Measurements from ENCODE around the gene ATP5MC2. TPM values are rescaled to one million over a fixed set of nuclear protein-coding genes. Genes with fewer than 3 reads are reported as not detected.
"Not testable (repeated sequence)": the region's sequence is repeated elsewhere in the genome, so short reads cannot be mapped to it uniquely, and the experiment has no call there.

Gene ATP5MC2
- 100 to 1,000 TPM; 194 to 295 (median 245) TPM for total RNA-seq

GRCh38 chr12:53675701-53676607, at the start of gene ATP5MC2:
Gene ATP5MC2, minus strand, starts transcription at chr12:53676083. Its CDS starts 3,469 bp downstream, at chr12:53672614.
- DNase-seq (ENCODE audit: low spot score) (peak; percentile 72), ATAC-seq (ENCODE audit: low FRiP score) (peak; percentile 99)
- TF ChIP-seq CTCF (IDR thresholded peaks at IDR 0.05), result peak in 2 of 3 donors; percentile 91 to 97

GRCh38 chr12:53722450-53723041, 46.7 kb upstream of the ATP5MC2 start:
- no peak for TF ChIP-seq CTCF (IDR thresholded peaks at IDR 0.05)
- ATAC-seq (ENCODE audit: low FRiP score) (no peak), DNase-seq (ENCODE audit: low spot score) (no peak)

- ATAC-seq (ENCODE audit: low FRiP score) (no peak), DNase-seq (ENCODE audit: low spot score) (no peak)
Measured at GRCh38 chr12:53720946-53721345, 45.1 kb upstream of the ATP5MC2 start.

GRCh38 chr12:53719649-53720048, 43.8 kb upstream of the ATP5MC2 start:
- ATAC-seq (ENCODE audit: low FRiP score) (no peak), DNase-seq (ENCODE audit: low spot score) (no peak)
- no peak for TF ChIP-seq CTCF (IDR thresholded peaks at IDR 0.05)

More at GRCh38 chr12:53720946-53721345, 45.1 kb upstream of the ATP5MC2 start:
- TF ChIP-seq CTCF (IDR thresholded peaks at IDR 0.05), result no peak

- ATAC-seq (ENCODE audit: low FRiP score); DNase-seq (ENCODE audit: low spot score): not testable (repeated sequence)
Measured at GRCh38 chr12:53718567-53718966, 42.7 kb upstream of the ATP5MC2 start.

GRCh38 chr12:53717319-53717718, 41.4 kb upstream of the ATP5MC2 start:
- no peak for ATAC-seq (ENCODE audit: low FRiP score)
- no peak for DNase-seq (ENCODE audit: low spot score)
- TF ChIP-seq CTCF (IDR thresholded peaks at IDR 0.05), result no peak

- DNase-seq (ENCODE audit: low spot score) (no peak), ATAC-seq (ENCODE audit: low FRiP score) (no peak)
- no peak for TF ChIP-seq CTCF (IDR thresholded peaks at IDR 0.05)
Measured at GRCh38 chr12:53714004-53714403, 38.1 kb upstream of the ATP5MC2 start.

All from omental fat pad (tissue), 4 donors.